ENCODE data around the gene MGMT.

Gene MGMT

GRCh38 chr10:129741978-129742741 is 275.1 kb downstream of the MGMT start:
- H3K4me1 Mint-ChIP-seq = no peaks in the 10 kb centered on the region
- no peak overlapping the region for H3K27ac Mint-ChIP-seq
- peaks cover 39% of the 10 kb centered on the region for H3K36me3 Mint-ChIP-seq (ENCODE audit: low read depth)
- H3K27me3 Mint-ChIP-seq = no peaks in the 10 kb centered on the region
- no peak for DNase-seq
- H3K4me3 Mint-ChIP-seq = no peak overlapping the region
- peaks cover 25% of the 10 kb centered on the region for H3K9me3 Mint-ChIP-seq
- no peak for ATAC-seq

- Mint-ChIP-seq H3K36me3 (ENCODE audit: low read depth) (peaks cover 42% of the 10 kb centered on the region), H3K9me3 (peaks cover 31% of the 10 kb centered on the region), H3K27ac (no peak overlapping the region), H3K4me1 (no peaks in the 10 kb centered on the region), H3K4me3 (no peak overlapping the region), H3K27me3 (no peaks in the 10 kb centered on the region)
- DNase-seq (no peak), ATAC-seq (no peak)
Observed at GRCh38 chr10:129742742-129743550, 275.9 kb downstream of the MGMT start.

GRCh38 chr10:129743738-129744133 is 276.7 kb downstream of the MGMT start:
- H3K27me3 Mint-ChIP-seq = no peaks in the 10 kb centered on the region
- H3K27ac Mint-ChIP-seq = no peak overlapping the region
- DNase-seq = no peak
- peaks cover 38% of the 10 kb centered on the region for H3K9me3 Mint-ChIP-seq
- no peaks in the 10 kb centered on the region for H3K4me1 Mint-ChIP-seq
- no peak overlapping the region for H3K4me3 Mint-ChIP-seq
- H3K36me3 Mint-ChIP-seq (ENCODE audit: low read depth) = peaks cover 47% of the 10 kb centered on the region
- ATAC-seq = no peak

- H3K4me1 Mint-ChIP-seq = no peaks in the 10 kb centered on the region
- H3K27me3 Mint-ChIP-seq = no peaks in the 10 kb centered on the region
- ATAC-seq = no peak
- no peak for DNase-seq
- no peak overlapping the region for H3K27ac Mint-ChIP-seq
- peaks cover 47% of the 10 kb centered on the region for H3K36me3 Mint-ChIP-seq (ENCODE audit: low read depth)
- H3K9me3 Mint-ChIP-seq = peaks cover 40% of the 10 kb centered on the region
- H3K4me3 Mint-ChIP-seq = no peak overlapping the region
Observed at GRCh38 chr10:129744134-129745111, 277.4 kb downstream of the MGMT start.

- no peaks in the 10 kb centered on the region for H3K27me3 Mint-ChIP-seq
- H3K4me1 Mint-ChIP-seq = no peaks in the 10 kb centered on the region
- peaks cover 39% of the 10 kb centered on the region for H3K9me3 Mint-ChIP-seq
- H3K4me3 Mint-ChIP-seq = no peak overlapping the region
- ATAC-seq (no peak), DNase-seq (no peak)
- peaks cover 40% of the 10 kb centered on the region for H3K36me3 Mint-ChIP-seq (ENCODE audit: low read depth)
- H3K27ac Mint-ChIP-seq = no peak overlapping the region
Observed at GRCh38 chr10:129745186-129745750, 278.2 kb downstream of the MGMT start.

- Mint-ChIP-seq H3K4me1 (peaks cover 11% of the 10 kb centered on the region), H3K27me3 (no peaks in the 10 kb centered on the region), H3K27ac (no peak overlapping the region), H3K4me3 (no peak overlapping the region), H3K9me3 (peaks cover 41% of the 10 kb centered on the region), H3K36me3 (ENCODE audit: low read depth) (peaks cover 34% of the 10 kb centered on the region)
- DNase-seq (no peak), ATAC-seq (no peak)
Observed at GRCh38 chr10:129754211-129755050, 287.4 kb downstream of the MGMT start.

- ATAC-seq = no peak
Observed at GRCh38 chr10:129755158-129755591, 288.1 kb downstream of the MGMT start.

GRCh38 chr10:129755621-129756020 is 288.6 kb downstream of the MGMT start:
- ATAC-seq (no peak), DNase-seq (no peak)
- H3K36me3 Mint-ChIP-seq (ENCODE audit: low read depth) = peaks cover 34% of the 10 kb centered on the region
- H3K27me3 Mint-ChIP-seq = no peaks in the 10 kb centered on the region
- H3K27ac Mint-ChIP-seq = no peak overlapping the region
- H3K4me1 Mint-ChIP-seq = peaks cover 11% of the 10 kb centered on the region
- peaks cover 34% of the 10 kb centered on the region for H3K9me3 Mint-ChIP-seq
- H3K4me3 Mint-ChIP-seq = no peak overlapping the region

More at GRCh38 chr10:129755158-129755591, 288.1 kb downstream of the MGMT start:
- Mint-ChIP-seq H3K36me3 (ENCODE audit: low read depth) (peaks cover 34% of the 10 kb centered on the region), H3K4me3 (no peak overlapping the region), H3K4me1 (peaks cover 11% of the 10 kb centered on the region), H3K9me3 (peaks cover 37% of the 10 kb centered on the region), H3K27ac (no peak overlapping the region), H3K27me3 (no peaks in the 10 kb centered on the region)
- no peak for DNase-seq

GRCh38 chr10:129756912-129757901 is 290.2 kb downstream of the MGMT start:
- H3K4me3 Mint-ChIP-seq = no peak overlapping the region

GRCh38 chr10:129758207-129759021 is 291.4 kb downstream of the MGMT start:
- H3K4me1 Mint-ChIP-seq = peaks cover 11% of the 10 kb centered on the region

More at GRCh38 chr10:129756912-129757901, 290.2 kb downstream of the MGMT start:
- ATAC-seq (no peak), DNase-seq (no peak)
- Mint-ChIP-seq H3K27ac (no peak overlapping the region), H3K9me3 (peaks cover 20% of the 10 kb centered on the region), H3K4me1 (peaks cover 11% of the 10 kb centered on the region), H3K27me3 (no peaks in the 10 kb centered on the region), H3K36me3 (ENCODE audit: low read depth) (peaks cover 35% of the 10 kb centered on the region)

GRCh38 chr10:129759214-129760002 is 292.4 kb downstream of the MGMT start:
- Mint-ChIP-seq H3K4me3 (no peak overlapping the region), H3K27ac (no peak overlapping the region), H3K9me3 (peaks cover under 1% of the 10 kb centered on the region), H3K36me3 (ENCODE audit: low read depth) (peaks cover 20% of the 10 kb centered on the region), H3K27me3 (no peaks in the 10 kb centered on the region), H3K4me1 (peaks cover 11% of the 10 kb centered on the region)
- DNase-seq (no peak), ATAC-seq (no peak)

More at GRCh38 chr10:129758207-129759021, 291.4 kb downstream of the MGMT start:
- DNase-seq = no peak
- Mint-ChIP-seq H3K4me3 (no peak overlapping the region), H3K9me3 (peaks cover 10% of the 10 kb centered on the region), H3K36me3 (ENCODE audit: low read depth) (peaks cover 28% of the 10 kb centered on the region), H3K27me3 (no peaks in the 10 kb centered on the region), H3K27ac (no peak overlapping the region)
- no peak for ATAC-seq

All from activated naive CD8-positive, alpha-beta T cell treated with anti-CD3 and anti-CD28 coated beads, Interleukin-2, amount 50 U/mL, for 24 hours (primary cell).